NB4 (cell line): ENCODE data around the gene JAZF1.

Source experiments
- POLR2A ChIP-seq: IDR thresholded peaks from 2 replicates; pipeline ENCODE4 v1.6.1; 2011; ENCODE audit warnings: mild to moderate bottlenecking; ENCODE audit not compliant: insufficient read length; ENCODE audit errors: extremely low read depth
- TF ChIP-seq, protein P1 (sequence below): IDR thresholded peaks from one replicate; pipeline ENCODE4 v1.5.1; 2012; ENCODE audit warnings: low read depth, low read length

DNA sequence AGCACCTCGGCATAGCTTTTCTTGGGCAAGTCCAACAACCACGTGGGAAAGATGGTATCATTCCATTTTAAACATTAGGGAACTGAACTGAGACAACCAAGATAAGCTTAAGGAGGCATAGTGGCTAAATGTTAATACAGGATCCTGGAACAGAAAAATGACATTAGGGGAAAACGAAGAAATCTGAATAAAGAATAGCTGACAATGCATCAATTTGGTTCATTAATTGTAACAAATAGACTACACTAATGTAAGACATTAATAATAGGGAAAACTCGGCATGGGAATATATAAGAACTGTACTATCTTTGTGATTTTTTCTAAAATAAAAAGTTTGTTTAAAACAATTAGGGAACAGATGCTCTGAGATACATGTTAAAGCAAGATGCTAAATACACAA, 165.4 kb downstream of the JAZF1 start:
- TF ChIP-seq POLR2A = no peak
- TF ChIP-seq, protein P1, sequence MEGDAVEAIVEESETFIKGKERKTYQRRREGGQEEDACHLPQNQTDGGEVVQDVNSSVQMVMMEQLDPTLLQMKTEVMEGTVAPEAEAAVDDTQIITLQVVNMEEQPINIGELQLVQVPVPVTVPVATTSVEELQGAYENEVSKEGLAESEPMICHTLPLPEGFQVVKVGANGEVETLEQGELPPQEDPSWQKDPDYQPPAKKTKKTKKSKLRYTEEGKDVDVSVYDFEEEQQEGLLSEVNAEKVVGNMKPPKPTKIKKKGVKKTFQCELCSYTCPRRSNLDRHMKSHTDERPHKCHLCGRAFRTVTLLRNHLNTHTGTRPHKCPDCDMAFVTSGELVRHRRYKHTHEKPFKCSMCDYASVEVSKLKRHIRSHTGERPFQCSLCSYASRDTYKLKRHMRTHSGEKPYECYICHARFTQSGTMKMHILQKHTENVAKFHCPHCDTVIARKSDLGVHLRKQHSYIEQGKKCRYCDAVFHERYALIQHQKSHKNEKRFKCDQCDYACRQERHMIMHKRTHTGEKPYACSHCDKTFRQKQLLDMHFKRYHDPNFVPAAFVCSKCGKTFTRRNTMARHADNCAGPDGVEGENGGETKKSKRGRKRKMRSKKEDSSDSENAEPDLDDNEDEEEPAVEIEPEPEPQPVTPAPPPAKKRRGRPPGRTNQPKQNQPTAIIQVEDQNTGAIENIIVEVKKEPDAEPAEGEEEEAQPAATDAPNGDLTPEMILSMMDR = no peak
